HEK293 (cell line): Measurements from ENCODE around the gene TMEM203.

Experiments
- CTCF ChIA-PET: fragments of 350-600 bp; formaldehyde crosslinking; extraction: SDS; loops from one replicate; lab custom pipeline; 2021; ENCODE audit warnings: antibody characterized with exemption; lab: Yijun Ruan, JAX
- POLR2A ChIA-PET: fragments of 300-600 bp; formaldehyde crosslinking; extraction: SDS; loops from one replicate; lab custom pipeline; 2020; ENCODE audit warnings: antibody characterized with exemption, inconsistent platforms; lab: Yijun Ruan, JAX
- H3K27ac ChIP-seq: fragments of 200-500 bp; sonication (Bioruptor generic); 2 replicates; pipeline ENCODE4 v1.5.1; 2014; ENCODE audit warnings: low read depth, low read length, control low read depth, inconsistent platforms; ENCODE audit errors: extremely low read depth
- H3K36me3 ChIP-seq, 2 experiments: fragments of 200-500 bp in 1 of 2; sonication (Bioruptor generic) in 1 of 2; 1 replicate in 1 of 2; 2 replicates in 1 of 2; pipeline ENCODE4 v1.5.1; 2014 to 2017; ENCODE audit warnings: inconsistent platforms in 2 of 2, low read length in 2 of 2; ENCODE audit not compliant: control insufficient read depth in 2 of 2, insufficient read depth in 1 of 2
- H3K4me1 ChIP-seq: fragments of 200-500 bp; sonication (Bioruptor generic); 2 replicates; pipeline ENCODE4 v1.5.1; 2014; ENCODE audit warnings: mild to moderate bottlenecking, low read length, inconsistent platforms; ENCODE audit not compliant: control insufficient read depth, insufficient read depth
- H3K4me3 ChIP-seq: 2 replicates; pipeline ENCODE4 v1.5.1; 2011; ENCODE audit warnings: low read depth, mild to moderate bottlenecking, control low read depth, low read length, moderate library complexity
- H3K9me3 ChIP-seq: fragments of 200-500 bp; sonication (Bioruptor generic); 2 replicates; pipeline ENCODE4 v1.5.1; 2014; ENCODE audit warnings: low read depth, low read length, inconsistent platforms; ENCODE audit not compliant: control insufficient read depth, insufficient read depth
- GFI1B ChIP-seq: fragments of 450-650 bp; formaldehyde crosslinking; IDR thresholded peaks from 2 replicates; pipeline ENCODE4 v1.5.1; 2016; ENCODE audit warnings: missing biosample characterization, missing genetic modification characterization
- PRDM2 ChIP-seq: fragments of 450-650 bp; formaldehyde crosslinking; IDR thresholded peaks from 2 replicates; pipeline ENCODE4 v1.5.1; 2016; ENCODE audit warnings: missing biosample characterization, missing genetic modification characterization, borderline replicate concordance
- SP2 ChIP-seq: fragments of 450-650 bp; formaldehyde crosslinking; IDR thresholded peaks from 2 replicates; pipeline ENCODE4 v1.5.1; 2016; ENCODE audit warnings: missing biosample characterization, missing genetic modification characterization
- ZBTB1 ChIP-seq: fragments of 450-650 bp; formaldehyde crosslinking; IDR thresholded peaks from 2 replicates; pipeline ENCODE4 v1.5.1; 2016; ENCODE audit warnings: missing biosample characterization, missing genetic modification characterization
- ZBTB20 ChIP-seq: fragments of 450-650 bp; formaldehyde crosslinking; IDR thresholded peaks from 2 replicates; pipeline ENCODE4 v1.5.1; 2016; ENCODE audit warnings: missing biosample characterization, missing genetic modification characterization
- ZFP3 ChIP-seq: fragments of 450-650 bp; formaldehyde crosslinking; IDR thresholded peaks from 2 replicates; pipeline ENCODE4 v1.5.1; 2016; ENCODE audit warnings: low read depth, missing biosample characterization, missing genetic modification characterization
- ZNF155 ChIP-seq: fragments of 450-650 bp; formaldehyde crosslinking; IDR thresholded peaks from 2 replicates; pipeline ENCODE4 v1.5.1; 2016; ENCODE audit warnings: missing biosample characterization, missing genetic modification characterization
- ZNF175 ChIP-seq: fragments of 450-650 bp; formaldehyde crosslinking; IDR thresholded peaks from 2 replicates; pipeline ENCODE4 v1.5.1; 2016; ENCODE audit warnings: missing biosample characterization, missing genetic modification characterization
- ZNF324 ChIP-seq: fragments of 450-650 bp; formaldehyde crosslinking; IDR thresholded peaks from 2 replicates; pipeline ENCODE4 v1.5.1; 2016; ENCODE audit warnings: missing biosample characterization, missing genetic modification characterization
- ZNF341 ChIP-seq: fragments of 450-650 bp; formaldehyde crosslinking; IDR thresholded peaks from 2 replicates; pipeline ENCODE4; 2016; ENCODE audit warnings: low read depth, missing biosample characterization, missing genetic modification characterization
- ZNF433 ChIP-seq: fragments of 450-650 bp; formaldehyde crosslinking; IDR thresholded peaks from 2 replicates; pipeline ENCODE4 v1.5.1; 2016; ENCODE audit warnings: missing biosample characterization, missing genetic modification characterization, low read depth
- ZNF549 ChIP-seq: fragments of 450-650 bp; IDR thresholded peaks from 2 replicates; pipeline ENCODE4 v1.5.1; 2018; ENCODE audit warnings: missing biosample characterization, missing genetic modification characterization, mild to moderate bottlenecking, inconsistent platforms, moderate library complexity
- ZNF571 ChIP-seq: fragments of 450-650 bp; formaldehyde crosslinking; IDR thresholded peaks from 2 replicates; pipeline ENCODE4 v1.5.0; 2017; ENCODE audit warnings: missing biosample characterization, missing genetic modification characterization
- ZNF621 ChIP-seq: fragments of 450-650 bp; formaldehyde crosslinking; IDR thresholded peaks from 2 replicates; pipeline ENCODE4 v1.5.1; 2017; ENCODE audit warnings: missing biosample characterization, missing genetic modification characterization
- ZNF623 ChIP-seq: fragments of 450-650 bp; formaldehyde crosslinking; IDR thresholded peaks from 2 replicates; pipeline ENCODE4 v1.5.1; 2016; ENCODE audit warnings: missing biosample characterization, missing genetic modification characterization
- ZNF747 ChIP-seq: fragments of 450-650 bp; formaldehyde crosslinking; IDR thresholded peaks from 2 replicates; pipeline ENCODE4 v1.5.1; 2016; ENCODE audit warnings: missing biosample characterization, missing genetic modification characterization
- TF ChIP-seq, protein P1 (sequence below): fragments of 450-650 bp; formaldehyde crosslinking; IDR thresholded peaks from 2 replicates; pipeline ENCODE4 v1.5.1; 2016; ENCODE audit warnings: missing biosample characterization, missing genetic modification characterization

Gene TMEM203

DNA sequence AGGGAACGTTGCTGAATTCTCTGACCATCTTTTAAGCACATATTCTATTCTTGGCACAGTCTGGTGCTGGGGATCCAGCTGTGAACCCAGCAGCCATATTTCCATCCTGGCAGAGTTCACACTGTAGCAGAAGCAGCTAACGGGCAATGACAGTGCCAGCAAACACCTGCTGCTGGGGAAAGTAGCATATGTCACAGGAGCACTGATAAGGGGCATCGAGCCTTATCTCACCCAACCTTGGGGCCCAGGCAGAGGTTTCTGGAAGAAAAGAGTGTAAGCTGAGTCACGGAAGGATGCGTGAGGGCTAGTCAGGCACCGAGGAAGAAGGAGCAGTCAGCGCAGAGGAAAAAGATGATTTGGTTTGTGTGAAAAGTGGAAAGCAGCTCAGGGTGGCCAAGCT lies 1.2 kb upstream of the TMEM203 start (continued):
- no peak for TF ChIP-seq SP2 (tag by site-specific recombination)
- no peak for TF ChIP-seq ZFP3 (tag by site-specific recombination)
- no peak for TF ChIP-seq ZNF621 (tag by site-specific recombination)
- TF ChIP-seq ZNF175: no peak
- TF ChIP-seq ZNF549 (tag by site-specific recombination): no peak
- TF ChIP-seq, all 188 proteins: peak for 0

DNA sequence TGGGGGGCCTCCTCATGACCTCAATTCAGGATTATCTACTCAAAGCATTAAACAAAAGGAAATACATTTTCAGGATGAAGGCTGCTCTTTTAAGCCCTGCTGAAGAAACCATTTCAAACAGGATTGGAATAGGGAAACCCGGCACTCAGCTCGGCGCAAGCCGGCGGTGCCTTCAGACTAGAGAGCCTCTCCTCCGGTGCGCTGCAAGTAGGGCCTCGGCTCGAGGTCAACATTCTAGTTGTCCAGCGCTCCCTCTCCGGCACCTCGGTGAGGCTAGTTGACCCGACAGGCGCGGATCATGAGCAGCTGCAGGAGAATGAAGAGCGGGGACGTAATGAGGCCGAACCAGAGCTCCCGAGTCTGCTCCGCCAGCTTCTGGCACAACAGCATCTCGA lies 720 bp downstream of the TMEM203 start:
- peak overlapping the region; percentile 61; the same call in 1 of the 2 replicates for H3K27ac ChIP-seq
- POLR2A ChIA-PET: interaction anchor here (0.7 to 16.6 kb wide), 9 partner anchors 15 to 476 kb away, joined by 3 to 304 read pairs (median 4); partner anchors contain the start of genes ANAPC2, CLIC3, CYSRT1 and RNF208
- H3K4me1 ChIP-seq: peaks cover 7% of the 10 kb centered on the region
- no peaks in the 10 kb centered on the region for H3K9me3 ChIP-seq
- H3K36me3 ChIP-seq: peaks cover 7 to 24% of the 10 kb centered on the region in 2 experiments; a peak in 2 of 3 replicates
- peak overlapping the region; percentile 92 for H3K4me3 ChIP-seq
- TF ChIP-seq PRDM2 (tag by site-specific recombination): 0 out of 2 replicates have a peak, but pooled peaks have one; percentile 29
- TF ChIP-seq ZNF155 (tag by site-specific recombination): no peak
- CTCF ChIA-PET: interaction anchor here (0.6 to 1.8 kb wide), 6 partner anchors 12 to 83 kb away, joined by 3 to 7 read pairs (median 5); partner anchors contain the start of gene RNF208

DNA sequence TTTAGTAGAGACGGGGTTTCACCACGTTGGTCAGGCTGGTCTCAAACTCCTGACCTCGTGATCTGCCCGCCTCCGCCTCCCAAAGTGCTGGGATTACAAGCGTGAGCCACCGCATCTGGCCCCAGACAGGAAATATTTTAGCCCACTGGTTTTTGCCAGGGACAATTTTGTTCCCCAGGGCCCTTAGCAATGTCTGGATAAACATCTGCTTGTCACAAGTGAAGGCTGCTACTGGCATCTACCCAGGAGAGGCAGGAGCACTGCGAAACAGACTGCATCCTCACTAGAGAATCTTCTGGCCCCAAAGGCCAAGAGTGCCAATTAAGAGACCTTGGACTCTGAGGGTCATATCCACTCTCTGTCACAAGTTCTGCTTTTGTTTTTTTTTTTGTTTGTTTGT lies 2.5 kb downstream of the TMEM203 start:
- CTCF ChIA-PET: interaction anchor here (0.6 to 1.5 kb wide), 2 partner anchors 84 to 207 kb away, joined by 3 read pairs; no protein-coding TSS in a partner anchor
- Histone ChIP-seq H3K4me1 (peaks cover 9% of the 10 kb centered on the region), H3K27ac (no peak overlapping the region), H3K4me3 (no peak overlapping the region), H3K36me3 (peaks cover under 1 to 15% of the 10 kb centered on the region in 2 experiments; a peak in 2 of 3 replicates), H3K9me3 (no peaks in the 10 kb centered on the region)
- TF ChIP-seq ZBTB20 (tag by site-specific recombination): no peak
- TF ChIP-seq ZNF433 (tag by site-specific recombination): no peak
- no peak for TF ChIP-seq ZNF341
- TF ChIP-seq, protein P1, sequence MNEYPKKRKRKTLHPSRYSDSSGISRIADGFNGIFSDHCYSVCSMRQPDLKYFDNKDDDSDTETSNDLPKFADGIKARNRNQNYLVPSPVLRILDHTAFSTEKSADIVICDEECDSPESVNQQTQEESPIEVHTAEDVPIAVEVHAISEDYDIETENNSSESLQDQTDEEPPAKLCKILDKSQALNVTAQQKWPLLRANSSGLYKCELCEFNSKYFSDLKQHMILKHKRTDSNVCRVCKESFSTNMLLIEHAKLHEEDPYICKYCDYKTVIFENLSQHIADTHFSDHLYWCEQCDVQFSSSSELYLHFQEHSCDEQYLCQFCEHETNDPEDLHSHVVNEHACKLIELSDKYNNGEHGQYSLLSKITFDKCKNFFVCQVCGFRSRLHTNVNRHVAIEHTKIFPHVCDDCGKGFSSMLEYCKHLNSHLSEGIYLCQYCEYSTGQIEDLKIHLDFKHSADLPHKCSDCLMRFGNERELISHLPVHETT (tag by site-specific recombination): no peak
- TF ChIP-seq ZNF623 (tag by site-specific recombination): no peak
- no peak for TF ChIP-seq ZBTB1 (tag by site-specific recombination)
- TF ChIP-seq ZNF324: no peak
- TF ChIP-seq ZNF747 (tag by site-specific recombination): no peak
- TF ChIP-seq GFI1B (tag by site-specific recombination): no peak
- TF ChIP-seq ZNF571: no peak
- POLR2A ChIA-PET: interaction anchor here (0.7 to 16.6 kb wide), 5 partner anchors 13 to 117 kb away, joined by 3 to 304 read pairs (median 22); partner anchors contain the start of genes ANAPC2, CYSRT1, MAN1B1 and RNF208
